Neutrophil (primary cell): ENCODE data around the gene TKT.
A peak's percentile ranks its signal among the peaks of the same experiment; 100 is the strongest.

Experiments
- H3K27ac ChIP-seq: fragments of 200-600 bp; sonication (generic); 2 replicates; pipeline ENCODE4 v1.5.1; 2016; ENCODE audit warnings: mild to moderate bottlenecking, moderate library complexity
- H3K27me3 ChIP-seq: fragments of 200-600 bp; sonication (generic); 2 replicates; pipeline ENCODE4 v1.6.0; 2016; ENCODE audit warnings: mild to moderate bottlenecking
- H3K36me3 ChIP-seq: fragments of 200-600 bp; sonication (generic); 2 replicates; pipeline ENCODE4 v1.5.1; 2017
- H3K4me1 ChIP-seq, 2 experiments: fragments of 200-600 bp in 1 of 2; sonication (generic) in 1 of 2; 1 replicate in 1 of 2; 2 replicates in 1 of 2; pipeline versions ENCODE4 v1.5.1 to v1.6.1; 2013 to 2016; ENCODE audit warnings: low read depth in 1 of 2, low read length in 1 of 2, mild to moderate bottlenecking in 1 of 2, moderate library complexity in 1 of 2; ENCODE audit not compliant: control insufficient read depth in 1 of 2, insufficient read depth in 1 of 2
- H3K4me3 ChIP-seq, 2 experiments: fragments of 200-600 bp in 1 of 2; sonication (generic) in 1 of 2; 1 replicate in 1 of 2; 2 replicates in 1 of 2; pipeline ENCODE4 v1.5.1; 2013 to 2016; ENCODE audit warnings: low read depth in 1 of 2, low read length in 1 of 2, mild to moderate bottlenecking in 1 of 2, moderate library complexity in 1 of 2
- H3K9me3 ChIP-seq: fragments of 200-600 bp; sonication (generic); 2 replicates; pipeline ENCODE4 v1.5.1; 2016
- CTCF ChIP-seq: fragments of 200-600 bp; sonication (generic); IDR thresholded peaks from 2 replicates; pipeline ENCODE4 v1.5.1; 2016; ENCODE audit warnings: antibody characterized with exemption

TKT gene

DNA sequence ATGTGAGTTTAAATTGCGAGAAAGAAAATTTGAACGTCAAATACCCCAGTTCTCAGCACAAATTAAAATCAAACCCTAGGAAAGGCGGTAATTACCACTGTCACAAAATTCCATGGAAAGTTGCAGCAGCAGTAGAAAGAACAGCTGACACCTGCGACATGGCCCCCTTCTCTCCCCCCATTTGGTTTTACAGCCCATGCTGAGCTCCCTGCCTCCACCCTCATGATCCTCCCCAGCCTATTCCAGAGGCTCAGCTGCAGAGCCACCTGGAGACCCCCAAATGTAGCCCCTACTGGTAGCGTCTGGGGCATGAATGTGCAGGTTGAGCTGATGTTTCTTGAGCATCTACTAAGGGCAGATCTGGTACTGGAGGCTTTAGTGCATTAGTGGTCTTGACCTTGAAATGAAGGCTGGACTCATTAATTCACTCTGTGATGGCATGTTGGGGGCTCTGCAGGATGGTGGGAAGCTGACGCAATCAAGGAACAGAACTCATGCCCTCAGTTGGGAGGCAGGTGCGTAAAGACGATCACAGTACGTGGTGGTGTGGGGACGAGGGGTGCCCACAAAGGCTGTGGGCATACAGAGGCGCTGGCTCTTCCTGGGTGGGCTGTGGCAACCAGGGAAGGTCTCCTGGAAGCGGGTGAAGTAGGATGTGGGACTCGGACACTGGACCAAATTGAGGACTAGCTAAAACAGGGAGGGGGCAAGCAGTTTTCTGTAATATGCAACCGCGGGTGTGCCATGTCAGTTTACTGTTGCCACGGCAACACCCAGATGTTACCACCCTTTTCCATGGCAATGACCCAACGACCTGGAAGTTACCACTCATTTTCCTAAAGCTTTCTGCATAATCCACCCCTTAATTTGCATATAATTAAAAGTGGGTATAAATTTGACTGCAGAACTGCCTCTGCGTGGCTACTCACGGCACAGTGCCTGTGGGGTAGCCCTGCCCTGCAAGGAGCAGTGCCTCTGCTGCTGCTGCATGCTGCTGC lies 55.0 kb downstream of the TKT start:
- Histone ChIP-seq H3K36me3 (peaks cover 61% of the 10 kb centered on the region), H3K27me3 (no peaks in the 10 kb centered on the region), H3K27ac (no peak overlapping the region), H3K9me3 (no peaks in the 10 kb centered on the region), H3K4me3 (no peak overlapping the region), H3K4me1 (peaks cover 14 to 18% of the 10 kb centered on the region in 2 experiments)
- no peak for TF ChIP-seq CTCF

DNA sequence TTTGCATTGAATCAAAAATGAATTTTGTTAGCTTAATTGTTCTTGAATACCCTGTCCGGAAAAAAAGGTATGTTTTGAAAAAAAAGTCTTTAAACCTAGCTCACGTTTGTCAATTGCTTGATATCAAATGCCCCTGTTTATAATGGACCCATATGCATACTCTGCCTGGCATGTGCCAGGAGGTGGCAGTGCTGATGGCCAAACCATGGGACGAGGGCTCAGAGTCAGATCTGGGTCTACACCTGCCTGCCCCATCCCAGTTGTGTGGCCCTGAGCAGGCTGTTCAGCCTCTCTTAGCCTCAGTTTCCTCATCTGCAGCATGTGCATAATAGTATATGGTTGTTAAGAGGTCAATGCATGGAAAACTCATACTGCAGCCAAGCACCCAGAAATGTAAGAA lies 56.0 kb downstream of the TKT start:
- Histone ChIP-seq H3K36me3 (peaks cover 68% of the 10 kb centered on the region), H3K4me1 (peaks cover 19 to 26% of the 10 kb centered on the region in 2 experiments)
- no peak for TF ChIP-seq CTCF

DNA sequence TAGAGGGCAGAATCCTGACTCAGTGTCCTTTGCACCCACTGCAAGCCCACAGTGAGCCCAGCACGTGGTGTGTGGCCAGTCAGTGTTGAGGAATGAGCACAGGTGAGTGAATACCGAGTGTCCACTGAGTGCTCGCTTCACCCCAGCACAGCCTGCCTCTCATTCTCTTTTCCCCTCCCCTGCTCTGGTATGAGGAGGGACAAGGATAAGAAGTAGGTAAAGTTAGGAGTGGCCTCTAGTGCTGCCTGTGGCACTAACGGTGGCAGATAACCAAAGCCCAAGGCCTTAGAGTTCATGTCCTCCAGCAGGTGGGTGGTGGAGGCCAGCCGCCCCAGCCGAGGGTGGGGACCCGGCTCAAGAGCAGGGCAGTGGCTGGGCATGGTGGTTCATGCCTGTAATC lies 56.8 kb downstream of the TKT start:
- Histone ChIP-seq H3K27ac (no peak overlapping the region), H3K4me3 (no peak overlapping the region), H3K27me3 (no peaks in the 10 kb centered on the region), H3K36me3 (peaks cover 71% of the 10 kb centered on the region), H3K9me3 (no peaks in the 10 kb centered on the region), H3K4me1 (peaks cover 19 to 26% of the 10 kb centered on the region in 2 experiments)
- no peak for TF ChIP-seq CTCF

More for the DNA sequence above, 56.0 kb downstream of the TKT start:
- H3K9me3 ChIP-seq = no peaks in the 10 kb centered on the region
- H3K4me3 ChIP-seq = no peak overlapping the region
- H3K27me3 ChIP-seq = no peaks in the 10 kb centered on the region
- H3K27ac ChIP-seq = no peak overlapping the region

DNA sequence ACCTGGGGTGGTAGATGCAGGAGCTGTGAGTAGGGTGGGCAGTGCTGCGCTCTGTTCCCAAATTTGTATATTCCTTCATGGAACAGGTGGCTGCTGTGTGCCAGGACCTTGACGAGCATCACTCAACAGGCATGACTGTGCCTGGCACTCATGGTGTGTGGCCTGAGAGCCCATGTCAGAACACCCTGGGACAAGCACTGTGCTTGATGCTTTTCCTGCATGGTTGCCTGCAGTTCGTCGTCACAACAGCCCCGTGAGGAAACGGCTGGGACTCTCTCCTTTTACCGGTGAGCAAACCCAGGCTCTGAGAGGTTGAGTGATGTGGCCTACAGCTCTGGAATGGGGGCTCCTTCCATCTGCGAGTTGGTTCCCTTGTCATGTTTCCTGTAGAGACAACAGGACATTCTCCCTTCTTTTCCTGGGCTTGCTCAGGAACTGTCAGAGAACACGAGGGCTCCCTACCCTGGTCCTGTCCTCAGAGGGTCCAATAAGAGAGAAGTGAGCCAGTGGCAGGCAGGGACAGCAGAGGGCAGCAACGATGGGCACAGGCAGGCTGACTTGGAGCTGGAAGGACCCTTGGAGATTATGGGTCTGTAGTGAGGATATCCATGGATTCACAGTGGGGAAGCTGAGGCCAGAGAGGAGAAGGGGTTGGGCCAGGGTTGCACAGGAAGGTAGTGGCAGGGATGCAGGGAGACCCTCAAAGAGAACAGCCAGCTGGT lies 57.4 kb downstream of the TKT start:
- H3K36me3 ChIP-seq = peaks cover 77% of the 10 kb centered on the region
- H3K27me3 ChIP-seq = no peaks in the 10 kb centered on the region
- peaks cover 19 to 26% of the 10 kb centered on the region in 2 experiments for H3K4me1 ChIP-seq
- H3K4me3 ChIP-seq = no peak overlapping the region
- no peaks in the 10 kb centered on the region for H3K9me3 ChIP-seq
- no peak for TF ChIP-seq CTCF
- no peak overlapping the region for H3K27ac ChIP-seq

GRCh38 chr3:53196575-53197407 lies 59.0 kb downstream of the TKT start:
- H3K4me1 ChIP-seq = peaks cover 19 to 26% of the 10 kb centered on the region in 2 experiments
- peak overlapping the region; percentile 70 for H3K27ac ChIP-seq
- H3K4me3 ChIP-seq = peak overlapping the region in 1 of 2 experiments; percentile 27
- H3K36me3 ChIP-seq = peaks cover 79% of the 10 kb centered on the region
- TF ChIP-seq CTCF = no peak
- no peaks in the 10 kb centered on the region for H3K27me3 ChIP-seq
- no peaks in the 10 kb centered on the region for H3K9me3 ChIP-seq
